Spinal cord (tissue), 10 donors: ENCODE results near the gene HOXC4. TPM values are rescaled to one million over a fixed set of nuclear protein-coding genes. Genes with fewer than 3 reads are reported as not detected.
A peak's percentile ranks its signal among the peaks of the same experiment; 100 is the strongest.

Source experiments
- DNase-seq, 6 donors: peaks; one replicate each; pipeline versions ENCODE4 v3.0.0 to v3.0.0-alpha.2; 2013 to 2015; ENCODE audit warnings: low spot score in 6 of 6, low read depth in 4 of 6
- H3K27ac ChIP-seq: one replicate; pipeline ENCODE4 v1.5.1; 2013; ENCODE audit warnings: low read depth, low read length, control low read depth
- H3K27me3 ChIP-seq: one replicate; pipeline ENCODE4 v1.6.1; 2013; ENCODE audit warnings: low read length; ENCODE audit not compliant: control insufficient read depth, insufficient read depth
- H3K36me3 ChIP-seq: one replicate; pipeline ENCODE4 v1.6.1; 2013; ENCODE audit warnings: low read length; ENCODE audit not compliant: control insufficient read depth, insufficient read depth
- H3K4me1 ChIP-seq: one replicate; pipeline ENCODE4 v1.6.1; 2013; ENCODE audit warnings: low read length; ENCODE audit not compliant: control insufficient read depth, insufficient read depth
- H3K4me3 ChIP-seq: one replicate; pipeline ENCODE4 v1.5.1; 2013; ENCODE audit warnings: low read depth, low read length, control low read depth
- H3K9me3 ChIP-seq: one replicate; pipeline ENCODE4 v1.6.1; 2013; ENCODE audit warnings: low read length; ENCODE audit not compliant: control insufficient read depth, insufficient read depth
- WGBS: methylation state at CpG from one replicate; pipeline ENCODE4 v1.1.5; 2013; ENCODE audit warnings: missing lambda C conversion rate; ENCODE audit not compliant: insufficient coverage; 5-methylcytosine and 5-hydroxymethylcytosine counted together
- polyA plus RNA-seq, 2 donors: library from polyadenylated mRNA; unstranded; fragments of 120-200 nt; gene quantifications; one replicate each; pipeline ENCODE4 v1.2.1, GENCODE V29; 2013; ENCODE audit not compliant: insufficient read length in 2 of 2
- total RNA-seq, 2 donors: library from RNA; depleted of rRNA in 1 of 2; stranded (reverse); fragments of 120-200 nt in 1 of 2; fragments of >200 nt in 1 of 2; gene quantifications; one replicate each; pipeline versions ENCODE4 v1.2.3 to v1.2.4, GENCODE V29; 2013 to 2014
- donor health status: healthy.

HOXC4 gene
- total and polyA plus RNA-seq, 4 donors = 10.0 to 100 (median 54.5) TPM

- H3K36me3 ChIP-seq = peaks cover 45% of the 10 kb centered on the region
- peaks cover 2% of the 10 kb centered on the region for H3K27me3 ChIP-seq
- H3K9me3 ChIP-seq = no peaks in the 10 kb centered on the region
- H3K27ac ChIP-seq = peak overlapping the region; percentile 100
- DNase-seq = peak in 1 of 6 donors; percentile 50
- H3K4me3 ChIP-seq = peak overlapping the region; percentile 56
- H3K4me1 ChIP-seq = peaks cover 98% of the 10 kb centered on the region
- WGBS = 14% methylated on average over 45 of the region's 57 CpGs
These were observed 19.5 kb upstream of the HOXC4 start for GRCh38 chr12:54033980-54034784.

- Histone ChIP-seq H3K27ac (peak overlapping the region; percentile 100), H3K27me3 (peaks cover 2% of the 10 kb centered on the region), H3K4me3 (peak overlapping the region; percentile 56), H3K9me3 (no peaks in the 10 kb centered on the region), H3K4me1 (peaks cover 98% of the 10 kb centered on the region), H3K36me3 (peaks cover 41% of the 10 kb centered on the region)
- no peak for DNase-seq
- 38% methylated on average over 20 of the region's 22 CpGs for WGBS
These were observed 18.8 kb upstream of the HOXC4 start for GRCh38 chr12:54034785-54035310.

GRCh38 chr12:54035568-54036264 lies 17.9 kb upstream of the HOXC4 start:
- H3K9me3 ChIP-seq = no peaks in the 10 kb centered on the region
- H3K27me3 ChIP-seq = peaks cover 2% of the 10 kb centered on the region
- peak overlapping the region; percentile 56 for H3K4me3 ChIP-seq
- H3K27ac ChIP-seq = peak overlapping the region; percentile 100
- 46% methylated on average over 6 of the region's 6 CpGs for WGBS
- peaks cover 35% of the 10 kb centered on the region for H3K36me3 ChIP-seq
- peaks cover 94% of the 10 kb centered on the region for H3K4me1 ChIP-seq
- DNase-seq = no peak

GRCh38 chr12:54036620-54037359 lies 16.8 kb upstream of the HOXC4 start:
- Histone ChIP-seq H3K4me3 (no peak overlapping the region), H3K27me3 (peaks cover 1% of the 10 kb centered on the region), H3K36me3 (peaks cover 24% of the 10 kb centered on the region), H3K27ac (peak overlapping the region; percentile 100), H3K4me1 (peaks cover 88% of the 10 kb centered on the region), H3K9me3 (no peaks in the 10 kb centered on the region)
- WGBS = 51% methylated on average over 13 of the region's 14 CpGs
- no peak for DNase-seq

- peaks cover 24% of the 10 kb centered on the region for H3K36me3 ChIP-seq
- WGBS = no CpG with 5 or more reads among the region's 14 CpGs
- peaks cover 81% of the 10 kb centered on the region for H3K4me1 ChIP-seq
- H3K9me3 ChIP-seq = no peaks in the 10 kb centered on the region
- peak overlapping the region; percentile 100 for H3K27ac ChIP-seq
- no peak overlapping the region for H3K4me3 ChIP-seq
- no peaks in the 10 kb centered on the region for H3K27me3 ChIP-seq
- DNase-seq = no peak
These were observed 16.0 kb upstream of the HOXC4 start for GRCh38 chr12:54037360-54038283.

GRCh38 chr12:54038284-54038870 lies 15.3 kb upstream of the HOXC4 start:
- DNase-seq = no peak
- H3K27me3 ChIP-seq = no peaks in the 10 kb centered on the region

GRCh38 chr12:54038871-54039414 lies 14.7 kb upstream of the HOXC4 start:
- DNase-seq = peak in 1 of 6 donors; percentile 51
- peaks cover 24% of the 10 kb centered on the region for H3K36me3 ChIP-seq
- H3K27me3 ChIP-seq = no peaks in the 10 kb centered on the region
- H3K27ac ChIP-seq = peak overlapping the region; percentile 100
- 52% methylated on average over 9 of the region's 9 CpGs for WGBS
- H3K4me3 ChIP-seq = peak overlapping the region; percentile 10
- H3K9me3 ChIP-seq = no peaks in the 10 kb centered on the region
- H3K4me1 ChIP-seq = peaks cover 81% of the 10 kb centered on the region

More at GRCh38 chr12:54038284-54038870, 15.3 kb upstream of the HOXC4 start:
- peak overlapping the region; percentile 100 for H3K27ac ChIP-seq
- peaks cover 24% of the 10 kb centered on the region for H3K36me3 ChIP-seq
- peak overlapping the region; percentile 10 for H3K4me3 ChIP-seq
- no peaks in the 10 kb centered on the region for H3K9me3 ChIP-seq
- H3K4me1 ChIP-seq = peaks cover 81% of the 10 kb centered on the region
- WGBS = 48% methylated on average over 2 of the region's 5 CpGs

- 41% methylated on average over 14 of the region's 16 CpGs for WGBS
- H3K9me3 ChIP-seq = no peaks in the 10 kb centered on the region
- peak overlapping the region; percentile 100 for H3K27ac ChIP-seq
- H3K36me3 ChIP-seq = peaks cover 20% of the 10 kb centered on the region
- H3K4me3 ChIP-seq = peak overlapping the region; percentile 10
- no peaks in the 10 kb centered on the region for H3K27me3 ChIP-seq
- peak in 1 of 6 donors; percentile 86 for DNase-seq
- peaks cover 78% of the 10 kb centered on the region for H3K4me1 ChIP-seq
These were observed 14.1 kb upstream of the HOXC4 start for GRCh38 chr12:54039417-54040147.
